ENCODE measurements around the gene PRKCB. TPM values are rescaled to one million over a fixed set of nuclear protein-coding genes. Genes with fewer than 3 reads are reported as not detected.

The PRKCB gene
- total RNA-seq, 4 donors from 2014 or later = 0.29 to 9.5 (median 2.9) TPM

- no peaks in the 10 kb centered on the region for H3K4me1 ChIP-seq
- H3K4me3 ChIP-seq = no peak overlapping the region
- TF ChIP-seq, protein P1, sequence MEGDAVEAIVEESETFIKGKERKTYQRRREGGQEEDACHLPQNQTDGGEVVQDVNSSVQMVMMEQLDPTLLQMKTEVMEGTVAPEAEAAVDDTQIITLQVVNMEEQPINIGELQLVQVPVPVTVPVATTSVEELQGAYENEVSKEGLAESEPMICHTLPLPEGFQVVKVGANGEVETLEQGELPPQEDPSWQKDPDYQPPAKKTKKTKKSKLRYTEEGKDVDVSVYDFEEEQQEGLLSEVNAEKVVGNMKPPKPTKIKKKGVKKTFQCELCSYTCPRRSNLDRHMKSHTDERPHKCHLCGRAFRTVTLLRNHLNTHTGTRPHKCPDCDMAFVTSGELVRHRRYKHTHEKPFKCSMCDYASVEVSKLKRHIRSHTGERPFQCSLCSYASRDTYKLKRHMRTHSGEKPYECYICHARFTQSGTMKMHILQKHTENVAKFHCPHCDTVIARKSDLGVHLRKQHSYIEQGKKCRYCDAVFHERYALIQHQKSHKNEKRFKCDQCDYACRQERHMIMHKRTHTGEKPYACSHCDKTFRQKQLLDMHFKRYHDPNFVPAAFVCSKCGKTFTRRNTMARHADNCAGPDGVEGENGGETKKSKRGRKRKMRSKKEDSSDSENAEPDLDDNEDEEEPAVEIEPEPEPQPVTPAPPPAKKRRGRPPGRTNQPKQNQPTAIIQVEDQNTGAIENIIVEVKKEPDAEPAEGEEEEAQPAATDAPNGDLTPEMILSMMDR (IDR thresholded peaks at IDR 0.05) = no peak
- TF ChIP-seq POLR2A (IDR thresholded peaks at IDR 0.05) = no peak
- no peaks in the 10 kb centered on the region for H3K9me3 ChIP-seq
- no peaks in the 10 kb centered on the region for H3K27me3 ChIP-seq
- H3K36me3 ChIP-seq = no peaks in the 10 kb centered on the region
- no peak overlapping the region for H3K27ac ChIP-seq
- intact Hi-C loops (cut with DNase I; ENCODE audit: low total_unique reads) = no loop called here
- DNase-seq = no peak
Observed at GRCh38 chr16:24214992-24215391, 379.2 kb downstream of the PRKCB start.

GRCh38 chr16:24216961-24217360 is 381.2 kb downstream of the PRKCB start:
- DNase-seq = no peak
- no peaks in the 10 kb centered on the region for H3K27me3 ChIP-seq
- no peak overlapping the region for H3K4me3 ChIP-seq
- H3K9me3 ChIP-seq = no peaks in the 10 kb centered on the region
- no peaks in the 10 kb centered on the region for H3K4me1 ChIP-seq
- TF ChIP-seq, protein P1 (IDR thresholded peaks at IDR 0.05) = no peak
- TF ChIP-seq POLR2A (IDR thresholded peaks at IDR 0.05) = no peak
- intact Hi-C loops (cut with DNase I; ENCODE audit: low total_unique reads) = no loop called here
- H3K36me3 ChIP-seq = no peaks in the 10 kb centered on the region
- H3K27ac ChIP-seq = no peak overlapping the region

DNA sequence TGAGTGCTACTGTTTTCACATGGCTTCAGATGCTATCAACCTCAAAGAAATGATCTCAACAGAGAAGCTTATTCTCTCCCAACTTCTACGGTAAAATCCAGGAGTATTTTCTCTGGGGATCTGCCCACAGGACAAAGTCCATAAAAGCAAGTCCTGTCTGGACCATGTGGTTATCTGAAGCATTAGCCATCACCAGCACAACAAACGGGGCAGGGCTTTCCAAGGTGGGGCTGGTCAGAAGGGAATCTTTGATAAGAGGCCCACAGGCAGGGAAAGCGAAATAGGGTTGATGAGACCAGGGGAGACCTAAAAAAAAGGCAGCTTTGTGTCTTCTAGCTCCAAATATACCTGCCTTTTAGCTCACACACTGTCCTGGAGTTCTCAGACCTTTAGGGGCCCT is 381.7 kb downstream of the PRKCB start:
- Histone ChIP-seq H3K4me3 (no peak overlapping the region), H3K9me3 (no peaks in the 10 kb centered on the region), H3K4me1 (no peaks in the 10 kb centered on the region), H3K27ac (no peak overlapping the region), H3K27me3 (no peaks in the 10 kb centered on the region), H3K36me3 (no peaks in the 10 kb centered on the region)
- TF ChIP-seq, protein P1 (IDR thresholded peaks at IDR 0.05) = no peak
- TF ChIP-seq POLR2A (IDR thresholded peaks at IDR 0.05) = no peak
- intact Hi-C loops (cut with DNase I; ENCODE audit: low total_unique reads) = no loop called here
- DNase-seq = no peak

- intact Hi-C loops (cut with DNase I; ENCODE audit: low total_unique reads) = no loop called here
- Histone ChIP-seq H3K4me3 (no peak overlapping the region), H3K36me3 (no peaks in the 10 kb centered on the region), H3K27ac (no peak overlapping the region), H3K27me3 (no peaks in the 10 kb centered on the region), H3K9me3 (no peaks in the 10 kb centered on the region), H3K4me1 (no peaks in the 10 kb centered on the region)
- no peak for TF ChIP-seq POLR2A (IDR thresholded peaks at IDR 0.05)
- TF ChIP-seq, protein P1 (IDR thresholded peaks at IDR 0.05) = no peak
- no peak for DNase-seq
Observed at GRCh38 chr16:24218299-24218698, 382.5 kb downstream of the PRKCB start.

DNA sequence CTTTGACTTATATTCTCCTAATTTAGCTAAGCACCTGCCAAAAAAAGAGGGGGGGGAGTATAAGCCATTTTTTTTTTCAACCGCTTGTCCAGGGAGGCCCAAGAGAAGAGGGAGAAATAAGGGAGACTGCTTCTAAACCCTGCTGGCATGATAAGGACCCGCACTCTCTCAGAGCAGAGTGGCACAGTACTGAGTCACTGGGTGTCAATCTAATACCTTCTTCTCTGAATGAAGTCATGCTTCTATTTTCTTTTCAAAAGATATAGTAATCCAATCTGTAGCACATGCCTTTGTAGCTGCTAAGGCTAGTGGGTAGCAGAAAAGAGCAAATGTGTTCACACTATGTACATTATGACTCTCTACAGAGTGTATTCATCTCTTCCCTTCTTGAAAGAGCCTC is 385.4 kb downstream of the PRKCB start:
- no peaks in the 10 kb centered on the region for H3K9me3 ChIP-seq
- H3K27me3 ChIP-seq = no peaks in the 10 kb centered on the region
- H3K27ac ChIP-seq = no peak overlapping the region
- no peaks in the 10 kb centered on the region for H3K36me3 ChIP-seq
- H3K4me1 ChIP-seq = no peaks in the 10 kb centered on the region
- TF ChIP-seq POLR2A (IDR thresholded peaks at IDR 0.05) = no peak
- TF ChIP-seq, protein P1 (IDR thresholded peaks at IDR 0.05) = no peak
- DNase-seq = no peak
- H3K4me3 ChIP-seq = no peak overlapping the region
- intact Hi-C loops (cut with DNase I; ENCODE audit: low total_unique reads) = no loop called here
